Activated CD4-positive, alpha-beta memory T cell treated with anti-CD3 and anti-CD28 coated beads, Interleukin-2, amount 10 ng/mL, durations not matched to agents 7 days and 5 days (primary cell): ENCODE data around the gene ADAM19. TPM values are rescaled to one million over a fixed set of nuclear protein-coding genes. Genes with fewer than 3 reads are reported as not detected.

ENCODE experiments used
- CTCF ChIA-PET: fragments of 350-600 bp; sonication (Branson Sonifier 250); formaldehyde crosslinking; loops from one replicate; lab custom pipeline; 2021; ENCODE audit warnings: antibody characterized with exemption, inconsistent platforms; lab: Charles Lee
- POLR2A ChIA-PET: fragments of 350-600 bp; sonication (Branson Sonifier 250); formaldehyde crosslinking; loops from one replicate; lab custom pipeline; 2021; ENCODE audit warnings: antibody characterized with exemption; lab: Charles Lee
- DNase-seq: peaks from one replicate; pipeline ENCODE4 v3.0.0-alpha.2; 2020
- H3K27ac Mint-ChIP-seq: one replicate; pipeline ENCODE4 v1.8.0; 2021; ENCODE audit warnings: mild to moderate bottlenecking, mixed read lengths
- H3K27me3 Mint-ChIP-seq: one replicate; pipeline ENCODE4 v1.8.0; 2021; ENCODE audit warnings: mixed read lengths
- H3K36me3 Mint-ChIP-seq: one replicate; pipeline ENCODE4 v1.8.0; 2021; ENCODE audit warnings: low read depth, mixed read lengths
- H3K4me1 Mint-ChIP-seq: one replicate; pipeline ENCODE4 v1.8.0; 2021; ENCODE audit warnings: mixed read lengths
- H3K4me3 Mint-ChIP-seq: one replicate; pipeline ENCODE4 v1.8.0; 2021; ENCODE audit warnings: mild to moderate bottlenecking, mixed read lengths
- H3K9me3 Mint-ChIP-seq: one replicate; pipeline ENCODE4 v1.8.0; 2021; ENCODE audit warnings: mixed read lengths
- total RNA-seq, 2 experiments: library from RNA; stranded (reverse); gene quantifications; one replicate each; pipeline ENCODE4 v1.2.3, GENCODE V29; 2021

The ADAM19 gene
- total RNA-seq, 2 experiments from 2014 or later, result 309 to 313 TPM

DNA sequence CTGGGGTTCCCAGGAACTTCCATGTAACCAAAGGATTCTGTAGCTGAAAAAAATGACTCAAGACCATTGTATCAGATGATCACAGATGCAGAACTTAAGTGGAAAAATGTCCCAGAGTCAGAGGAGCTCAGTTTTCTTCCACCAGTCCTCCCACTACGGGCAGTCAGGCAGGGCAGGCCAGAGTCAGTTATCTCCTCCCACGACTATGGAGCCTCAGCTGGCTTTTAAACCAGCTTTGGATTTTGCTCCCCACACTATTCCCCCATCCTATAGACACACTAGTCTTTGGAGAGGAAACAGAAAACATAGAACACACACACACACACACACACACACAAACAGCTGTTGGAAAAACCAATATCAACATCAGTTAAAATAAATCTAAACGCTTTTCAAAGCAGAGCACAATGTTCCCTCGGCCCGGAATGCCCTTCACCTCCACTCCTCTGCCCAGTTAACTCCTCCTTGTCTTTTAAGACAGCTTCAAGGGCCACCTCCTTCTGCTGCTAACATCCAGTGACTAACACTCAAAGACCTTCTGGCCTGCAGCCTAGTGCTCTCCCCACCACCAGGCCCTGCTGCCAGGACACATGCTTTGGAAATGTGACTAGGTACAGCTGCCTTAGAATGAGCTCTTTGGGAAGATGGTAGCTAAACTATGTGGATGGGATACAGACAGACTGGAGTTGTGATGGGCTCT lies 58.8 kb downstream of the ADAM19 start:
- H3K4me3 Mint-ChIP-seq, result no peak overlapping the region
- ChIA-PET CTCF (interaction anchor here (1.1 kb wide), 1 partner anchor 202 kb away, joined by 4 read pairs; no protein-coding TSS in a partner anchor), POLR2A (interaction anchor here (0.7 to 1.4 kb wide), 6 partner anchors 9 to 57 kb away, joined by 3 to 5 read pairs (median 3); no protein-coding TSS in a partner anchor)
- peaks cover 69% of the 10 kb centered on the region for H3K4me1 Mint-ChIP-seq
- no peak for DNase-seq
- no peaks in the 10 kb centered on the region for H3K27me3 Mint-ChIP-seq
- peak overlapping the region; percentile 62 for H3K27ac Mint-ChIP-seq
- H3K36me3 Mint-ChIP-seq, result peaks cover 90% of the 10 kb centered on the region
- no peaks in the 10 kb centered on the region for H3K9me3 Mint-ChIP-seq

GRCh38 chr5:157516006-157516405 lies 59.6 kb downstream of the ADAM19 start:
- H3K27me3 Mint-ChIP-seq, result no peaks in the 10 kb centered on the region
- H3K9me3 Mint-ChIP-seq, result no peaks in the 10 kb centered on the region
- no peak overlapping the region for H3K4me3 Mint-ChIP-seq
- peaks cover 92% of the 10 kb centered on the region for H3K36me3 Mint-ChIP-seq
- CTCF ChIA-PET, result interaction anchor here (1.1 kb wide), 1 partner anchor 202 kb away, joined by 4 read pairs; no protein-coding TSS in a partner anchor
- POLR2A ChIA-PET, result interaction anchor here (0.7 to 1.4 kb wide), 5 partner anchors 8 to 26 kb away, joined by 3 to 5 read pairs (median 3); no protein-coding TSS in a partner anchor
- DNase-seq, result no peak
- H3K4me1 Mint-ChIP-seq, result peaks cover 68% of the 10 kb centered on the region
- peak overlapping the region; percentile 31 for H3K27ac Mint-ChIP-seq

DNA sequence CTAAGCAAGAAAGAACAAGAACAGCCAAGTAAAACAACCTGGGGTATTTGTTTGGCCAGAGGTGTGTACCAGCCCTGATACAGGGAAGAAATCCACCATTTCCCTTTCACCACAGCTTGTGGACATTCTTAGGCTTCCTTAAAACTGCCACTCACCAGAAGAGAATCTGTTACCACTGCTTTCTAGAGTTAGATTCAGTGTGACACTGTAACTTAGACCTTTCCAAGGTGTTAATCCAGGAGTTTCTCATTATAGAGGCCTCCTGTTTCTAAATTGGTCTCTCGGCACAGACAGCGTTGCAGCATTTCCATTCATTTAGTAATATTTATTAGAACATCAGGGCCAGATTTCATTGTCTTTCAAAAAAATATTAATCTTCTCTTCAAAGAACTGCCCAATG lies 60.6 kb downstream of the ADAM19 start:
- Mint-ChIP-seq H3K9me3 (no peaks in the 10 kb centered on the region), H3K4me3 (no peak overlapping the region), H3K4me1 (peaks cover 63% of the 10 kb centered on the region), H3K36me3 (peaks cover 89% of the 10 kb centered on the region), H3K27me3 (no peaks in the 10 kb centered on the region), H3K27ac (peak overlapping the region; percentile 5)
- POLR2A ChIA-PET, result no interaction called here
- CTCF ChIA-PET, result no interaction called here
- no peak for DNase-seq

DNA sequence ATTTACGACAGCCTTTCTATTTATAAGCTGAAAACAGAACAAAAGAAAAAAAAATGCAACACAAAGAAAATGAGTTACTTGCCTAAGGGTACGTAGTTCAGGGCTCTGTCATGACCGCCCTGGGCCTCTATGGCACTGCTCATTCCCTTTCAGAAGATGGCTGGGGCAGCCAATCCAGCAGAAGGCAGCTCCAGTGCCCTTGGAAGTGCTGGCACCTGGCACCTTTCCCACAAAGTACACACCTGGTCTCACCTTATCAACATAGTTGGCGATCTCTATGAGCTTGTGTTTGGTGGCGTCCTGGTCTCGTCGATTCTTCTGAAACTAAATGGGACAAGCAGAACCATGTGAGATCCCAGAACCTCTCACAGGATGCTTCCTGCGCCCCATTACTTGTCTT lies 62.4 kb downstream of the ADAM19 start:
- Mint-ChIP-seq H3K9me3 (no peaks in the 10 kb centered on the region), H3K27ac (peak overlapping the region; percentile 59), H3K4me3 (no peak overlapping the region), H3K4me1 (peaks cover 62% of the 10 kb centered on the region), H3K36me3 (peaks cover 90% of the 10 kb centered on the region), H3K27me3 (no peaks in the 10 kb centered on the region)
- POLR2A ChIA-PET, result interaction anchor here (1.5 kb wide), 1 partner anchor 11 kb away, joined by 4 read pairs; no protein-coding TSS in a partner anchor
- CTCF ChIA-PET, result interaction anchor here (0.7 to 1.1 kb wide), 2 partner anchors 9 to 33 kb away, joined by 3 read pairs; no protein-coding TSS in a partner anchor
- no peak for DNase-seq

DNA sequence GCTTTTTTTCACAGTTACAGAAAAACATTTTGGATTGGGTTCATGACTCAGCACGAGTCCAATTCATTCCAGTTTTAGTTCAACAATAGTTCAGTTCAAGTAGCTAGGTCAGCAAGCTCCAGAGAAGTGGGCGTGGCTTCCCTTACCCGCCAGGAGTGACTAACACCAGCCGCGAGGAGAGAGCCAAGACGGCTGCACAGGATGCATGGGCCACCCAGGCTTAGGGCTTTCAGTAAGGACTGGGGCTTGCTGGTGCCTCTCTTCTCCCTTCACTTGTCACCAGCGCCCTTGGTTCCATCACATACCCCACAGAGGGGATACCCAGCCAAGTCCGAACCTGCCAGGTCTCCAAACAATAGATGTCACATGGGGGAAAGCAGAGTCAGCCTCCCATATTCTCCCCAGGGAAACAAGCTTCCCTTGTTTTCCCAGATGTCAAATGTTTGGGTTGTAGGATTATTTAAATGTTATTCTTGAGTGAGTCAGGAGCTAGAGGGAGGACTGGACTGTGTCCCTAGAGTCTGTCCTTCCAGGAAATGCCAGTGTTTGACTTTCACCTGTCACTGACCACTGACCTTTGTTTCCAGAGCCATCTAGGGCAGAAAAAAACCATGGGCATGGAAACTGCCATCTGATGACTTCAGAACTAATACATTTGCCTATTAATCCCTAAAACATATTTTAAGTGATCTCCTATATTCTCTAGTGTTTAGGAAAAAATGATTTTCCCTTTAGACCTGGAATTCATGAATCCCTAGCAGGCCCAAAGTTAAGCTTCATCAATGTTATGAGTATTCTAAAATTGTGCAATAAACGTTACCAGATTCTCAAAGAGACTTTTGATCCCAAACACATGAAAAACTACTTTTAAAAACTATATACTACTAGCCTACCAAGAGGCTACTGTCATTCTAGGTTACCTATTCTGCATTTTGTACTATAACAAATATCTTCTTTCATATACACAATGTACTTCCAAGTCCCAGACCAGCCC lies 63.6 kb downstream of the ADAM19 start:
- Mint-ChIP-seq H3K36me3 (peaks cover 90% of the 10 kb centered on the region), H3K9me3 (no peaks in the 10 kb centered on the region), H3K4me1 (peaks cover 68% of the 10 kb centered on the region), H3K27me3 (no peaks in the 10 kb centered on the region), H3K27ac (peak overlapping the region; percentile 48), H3K4me3 (no peak overlapping the region)
- ChIA-PET POLR2A (interaction anchor here (1.2 to 1.5 kb wide), 3 partner anchors 10 to 43 kb away, joined by 4 to 5 read pairs (median 4); no protein-coding TSS in a partner anchor), CTCF (interaction anchor here (1.1 to 1.6 kb wide), 2 partner anchors 42 to 231 kb away, joined by 3 to 6 read pairs; partner anchors contain the start of gene LSM11)
- DNase-seq, result peak; percentile 68

GRCh38 chr5:157510682-157511081 lies 64.9 kb downstream of the ADAM19 start:
- Mint-ChIP-seq H3K4me1 (peaks cover 75% of the 10 kb centered on the region), H3K4me3 (no peak overlapping the region), H3K9me3 (no peaks in the 10 kb centered on the region), H3K27ac (no peak overlapping the region), H3K36me3 (peaks cover 92% of the 10 kb centered on the region), H3K27me3 (no peaks in the 10 kb centered on the region)
- ChIA-PET CTCF (interaction anchor here (0.5 to 1.6 kb wide), 3 partner anchors 207 to 233 kb away, joined by 3 to 6 read pairs (median 4); partner anchors contain the start of gene LSM11), POLR2A (interaction anchor here (1.5 kb wide), 1 partner anchor 29 kb away, joined by 5 read pairs; no protein-coding TSS in a partner anchor)
- no peak for DNase-seq

- no peak for DNase-seq
- no peak overlapping the region for H3K4me3 Mint-ChIP-seq
- peaks cover 74% of the 10 kb centered on the region for H3K4me1 Mint-ChIP-seq
- ChIA-PET CTCF (interaction anchor here (1.4 kb wide), 1 partner anchor 38 kb away, joined by 5 read pairs; no protein-coding TSS in a partner anchor), POLR2A (no interaction called here)
- peaks cover 91% of the 10 kb centered on the region for H3K36me3 Mint-ChIP-seq
- H3K27me3 Mint-ChIP-seq, result no peaks in the 10 kb centered on the region
- H3K9me3 Mint-ChIP-seq, result no peaks in the 10 kb centered on the region
- peak overlapping the region; percentile 5 for H3K27ac Mint-ChIP-seq
These were observed 66.0 kb downstream of the ADAM19 start for GRCh38 chr5:157509587-157509986.

DNA sequence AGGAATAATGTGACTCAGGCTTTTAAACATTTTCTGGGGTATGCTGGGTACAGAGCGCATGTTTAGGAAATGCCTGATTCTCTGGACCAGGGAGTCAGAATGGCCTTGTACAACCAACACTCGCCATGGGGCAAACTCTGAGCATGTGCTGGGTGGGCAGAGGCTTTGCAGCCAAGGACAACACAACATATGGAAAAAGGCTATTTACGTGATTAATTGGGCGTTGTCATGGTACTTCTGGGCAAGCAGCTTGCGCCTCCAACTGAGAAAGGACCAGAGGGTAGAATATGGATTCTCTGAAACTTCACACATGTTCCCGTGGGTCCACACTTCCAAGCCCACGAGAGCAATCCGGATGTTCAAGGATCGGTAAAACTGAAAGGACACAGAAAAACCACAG lies 66.5 kb downstream of the ADAM19 start:
- POLR2A ChIA-PET, result no interaction called here
- H3K27ac Mint-ChIP-seq, result peak overlapping the region; percentile 43
- H3K4me3 Mint-ChIP-seq, result no peak overlapping the region
- no peak for DNase-seq
- H3K27me3 Mint-ChIP-seq, result no peaks in the 10 kb centered on the region
- peaks cover 77% of the 10 kb centered on the region for H3K4me1 Mint-ChIP-seq
- CTCF ChIA-PET, result interaction anchor here (1.4 kb wide), 1 partner anchor 37 kb away, joined by 5 read pairs; no protein-coding TSS in a partner anchor
- no peaks in the 10 kb centered on the region for H3K9me3 Mint-ChIP-seq
- peaks cover 94% of the 10 kb centered on the region for H3K36me3 Mint-ChIP-seq

- no peak for DNase-seq
- no peaks in the 10 kb centered on the region for H3K27me3 Mint-ChIP-seq
- CTCF ChIA-PET, result interaction anchor here (1.5 to 1.9 kb wide), 3 partner anchors 8 to 236 kb away, joined by 3 to 9 read pairs (median 6); partner anchors contain the start of gene LSM11
- H3K4me1 Mint-ChIP-seq, result peaks cover 73% of the 10 kb centered on the region
- H3K4me3 Mint-ChIP-seq, result no peak overlapping the region
- H3K27ac Mint-ChIP-seq, result peak overlapping the region; percentile 63
- no peaks in the 10 kb centered on the region for H3K9me3 Mint-ChIP-seq
- POLR2A ChIA-PET, result interaction anchor here (0.6 to 1.0 kb wide), 3 partner anchors 10 to 205 kb away, joined by 3 read pairs; no protein-coding TSS in a partner anchor
- peaks cover 94% of the 10 kb centered on the region for H3K36me3 Mint-ChIP-seq
These were observed 68.4 kb downstream of the ADAM19 start for GRCh38 chr5:157506981-157507780.

DNA sequence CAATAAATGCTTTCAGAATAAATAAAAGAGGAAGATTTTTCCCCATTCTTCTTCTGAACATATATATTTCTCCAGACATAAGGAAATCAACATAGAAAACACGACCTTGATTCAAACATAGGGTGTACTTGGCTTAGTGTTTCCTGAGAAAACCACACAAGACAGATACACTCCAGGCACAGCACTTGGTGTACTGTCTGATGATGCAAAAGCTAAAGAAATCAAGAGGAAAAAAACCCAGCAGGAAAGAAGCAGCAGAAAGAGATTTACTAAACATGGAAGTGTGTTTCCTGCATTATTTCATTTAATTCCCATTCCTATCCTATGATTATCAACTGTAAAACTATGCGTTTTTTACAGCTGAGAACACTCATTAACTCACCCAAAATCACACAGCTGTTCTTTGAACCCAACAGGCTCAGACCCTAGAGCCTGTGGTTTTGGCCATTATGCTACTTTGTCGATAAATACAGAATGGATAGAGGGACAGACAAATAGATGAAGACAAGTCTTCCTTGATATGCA lies 69.4 kb downstream of the ADAM19 start:
- ChIA-PET POLR2A (interaction anchor here (0.6 kb wide), 2 partner anchors 45 to 206 kb away, joined by 3 read pairs; no protein-coding TSS in a partner anchor), CTCF (interaction anchor here (1.8 to 1.9 kb wide), 2 partner anchors 213 to 237 kb away, joined by 6 to 9 read pairs; partner anchors contain the start of gene LSM11)
- H3K9me3 Mint-ChIP-seq, result no peaks in the 10 kb centered on the region
- H3K27me3 Mint-ChIP-seq, result no peaks in the 10 kb centered on the region
- no peak for DNase-seq
- H3K36me3 Mint-ChIP-seq, result peaks cover 94% of the 10 kb centered on the region
- H3K4me3 Mint-ChIP-seq, result no peak overlapping the region
- peaks cover 68% of the 10 kb centered on the region for H3K4me1 Mint-ChIP-seq
- peak overlapping the region; percentile 63 for H3K27ac Mint-ChIP-seq

DNA sequence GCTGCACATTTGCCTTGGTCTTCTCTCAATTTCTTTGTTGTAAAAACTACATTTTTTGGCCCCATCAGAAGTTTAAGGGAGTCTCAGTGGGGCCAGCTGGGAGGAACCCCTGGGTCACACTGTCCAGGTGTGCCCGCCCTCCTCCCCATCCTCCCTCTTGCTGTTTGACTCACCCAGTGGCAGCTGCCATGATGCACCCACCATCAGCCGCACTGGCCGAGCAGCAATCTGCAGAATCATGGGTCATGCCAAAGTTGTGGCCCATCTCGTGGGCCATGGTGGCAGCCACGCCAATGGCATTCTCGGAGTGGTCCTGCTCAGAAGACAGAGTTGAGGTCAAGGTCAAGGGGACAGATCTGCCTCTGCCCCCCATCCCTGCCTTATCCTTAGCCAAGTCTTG lies 70.1 kb downstream of the ADAM19 start:
- POLR2A ChIA-PET, result interaction anchor here (0.7 to 1.1 kb wide), 2 partner anchors 29 to 30 kb away, joined by 3 read pairs; no protein-coding TSS in a partner anchor
- CTCF ChIA-PET, result no interaction called here
- Mint-ChIP-seq H3K36me3 (peaks cover 94% of the 10 kb centered on the region), H3K9me3 (no peaks in the 10 kb centered on the region), H3K27ac (peak overlapping the region; percentile 48), H3K27me3 (no peaks in the 10 kb centered on the region), H3K4me3 (no peak overlapping the region), H3K4me1 (peaks cover 67% of the 10 kb centered on the region)
- no peak for DNase-seq
